Measurements from ENCODE around the gene BGLAP.

The BGLAP gene

GRCh38 chr1:156238248-156238647 lies 3.7 kb upstream of the BGLAP start:
- no peak overlapping the region for H3K27ac ChIP-seq (ENCODE audit: low read length)
- no peaks in the 10 kb centered on the region for H3K9me3 ChIP-seq (ENCODE audit: insufficient read depth, low read length)
- no peaks in the 10 kb centered on the region for H3K27me3 ChIP-seq (ENCODE audit: low read depth, low read length)
- H3K79me2 ChIP-seq (ENCODE audit: low read length) = no peaks in the 10 kb centered on the region
- no peak overlapping the region for H3K9ac ChIP-seq (ENCODE audit: low read length)
- no peaks in the 10 kb centered on the region for H4K20me1 ChIP-seq (ENCODE audit: insufficient read depth, low read length)
- TF ChIP-seq CTCF (IDR thresholded peaks at IDR 0.05; ENCODE audit: low read depth, low read length) = no peak
- no peak for TF ChIP-seq EZH2phosphoT487 (IDR thresholded peaks at IDR 0.05; ENCODE audit: low read depth)
- no peaks in the 10 kb centered on the region for H3K4me1 ChIP-seq (ENCODE audit: low read length)
- H3K36me3 ChIP-seq (replicated peaks; ENCODE audit: low read depth, low read length) = peaks cover 14% of the 10 kb centered on the region
- H3K4me3 ChIP-seq (ENCODE audit: low read length) = no peak overlapping the region
- no peak overlapping the region for H2AFZ ChIP-seq (ENCODE audit: low read depth, low read length)
- no peak overlapping the region for H3K4me2 ChIP-seq (ENCODE audit: low read length)

- H3K9ac ChIP-seq (ENCODE audit: low read length) = no peak overlapping the region
- no peaks in the 10 kb centered on the region for H3K27me3 ChIP-seq (ENCODE audit: low read depth, low read length)
- no peak overlapping the region for H3K4me3 ChIP-seq (ENCODE audit: low read length)
- H2AFZ ChIP-seq (ENCODE audit: low read depth, low read length) = no peak overlapping the region
- no peak overlapping the region for H3K27ac ChIP-seq (ENCODE audit: low read length)
- no peaks in the 10 kb centered on the region for H3K79me2 ChIP-seq (ENCODE audit: low read length)
- no peaks in the 10 kb centered on the region for H4K20me1 ChIP-seq (ENCODE audit: insufficient read depth, low read length)
- no peak for TF ChIP-seq CTCF (IDR thresholded peaks at IDR 0.05; ENCODE audit: low read depth, low read length)
- TF ChIP-seq EZH2phosphoT487 (IDR thresholded peaks at IDR 0.05; ENCODE audit: low read depth) = no peak
- no peaks in the 10 kb centered on the region for H3K9me3 ChIP-seq (ENCODE audit: insufficient read depth, low read length)
- H3K4me1 ChIP-seq (ENCODE audit: low read length) = no peaks in the 10 kb centered on the region
- H3K4me2 ChIP-seq (ENCODE audit: low read length) = no peak overlapping the region
- H3K36me3 ChIP-seq (replicated peaks; ENCODE audit: low read depth, low read length) = peaks cover 7% of the 10 kb centered on the region
Measured at GRCh38 chr1:156241311-156241811, 623 bp upstream of the BGLAP start.

- H3K36me3 ChIP-seq (replicated peaks; ENCODE audit: low read depth, low read length) = peaks cover 5% of the 10 kb centered on the region
Measured at GRCh38 chr1:156242738-156243137, 754 bp downstream of the BGLAP start.

GRCh38 chr1:156244126-156244525 lies 2.1 kb downstream of the BGLAP start:
- Histone ChIP-seq H2AFZ (ENCODE audit: low read depth, low read length) (no peak overlapping the region), H3K4me1 (ENCODE audit: low read length) (no peaks in the 10 kb centered on the region), H3K4me3 (ENCODE audit: low read length) (no peak overlapping the region), H3K9me3 (ENCODE audit: insufficient read depth, low read length) (no peaks in the 10 kb centered on the region), H3K79me2 (ENCODE audit: low read length) (no peaks in the 10 kb centered on the region), H3K36me3 (replicated peaks; ENCODE audit: low read depth, low read length) (peaks cover 3% of the 10 kb centered on the region), H3K9ac (ENCODE audit: low read length) (no peak overlapping the region), H3K27ac (ENCODE audit: low read length) (no peak overlapping the region), H3K4me2 (ENCODE audit: low read length) (no peak overlapping the region), H4K20me1 (ENCODE audit: insufficient read depth, low read length) (peaks cover 4% of the 10 kb centered on the region; the same call in 1 of the 2 replicates), H3K27me3 (ENCODE audit: low read depth, low read length) (no peaks in the 10 kb centered on the region)
- TF ChIP-seq EZH2phosphoT487 (IDR thresholded peaks at IDR 0.05; ENCODE audit: low read depth) = no peak
- no peak for TF ChIP-seq CTCF (IDR thresholded peaks at IDR 0.05; ENCODE audit: low read depth, low read length)

More at GRCh38 chr1:156242738-156243137, 754 bp downstream of the BGLAP start:
- Histone ChIP-seq H3K27me3 (ENCODE audit: low read depth, low read length) (no peaks in the 10 kb centered on the region), H3K4me2 (ENCODE audit: low read length) (no peak overlapping the region), H3K9me3 (ENCODE audit: insufficient read depth, low read length) (no peaks in the 10 kb centered on the region), H3K4me3 (ENCODE audit: low read length) (no peak overlapping the region), H4K20me1 (ENCODE audit: insufficient read depth, low read length) (0 out of 2 replicates have a peak, but pooled peaks cover 4% of the 10 kb centered on the region), H3K9ac (ENCODE audit: low read length) (no peak overlapping the region), H3K4me1 (ENCODE audit: low read length) (no peaks in the 10 kb centered on the region), H3K27ac (ENCODE audit: low read length) (no peak overlapping the region), H3K79me2 (ENCODE audit: low read length) (no peaks in the 10 kb centered on the region), H2AFZ (ENCODE audit: low read depth, low read length) (no peak overlapping the region)
- TF ChIP-seq CTCF (IDR thresholded peaks at IDR 0.05; ENCODE audit: low read depth, low read length) = no peak
- no peak for TF ChIP-seq EZH2phosphoT487 (IDR thresholded peaks at IDR 0.05; ENCODE audit: low read depth)

Measured in OCI-LY3 (cell line).